A549 (cell line): ENCODE measurements around the gene GNB1L. TPM values are rescaled to one million over a fixed set of nuclear protein-coding genes. Genes with fewer than 3 reads are reported as not detected.

Experiments used
- ATAC-seq, 2 experiments: fragments of 200-7000 bp in 1 of 2; fragments of >200 bp in 1 of 2; cut with Nextera tagmentation in 1 of 2; cut with Tn5 transposase in 1 of 2; 3 replicates each; pipeline versions ENCODE4 v1.8.0 to v1.9.1; 2018 to 2020; ENCODE audit warnings: mild to moderate bottlenecking in 1 of 2, moderate library complexity in 1 of 2
- CTCF ChIA-PET: fragments of 300-600 bp; sonication (Branson Sonifier 250); formaldehyde crosslinking; extraction: SDS; loops from one replicate; lab custom pipeline; 2021; ENCODE audit warnings: antibody characterized with exemption, inconsistent platforms; lab: Yijun Ruan, JAX
- POLR2A ChIA-PET: fragments of 350-600 bp; formaldehyde crosslinking; extraction: SDS; loops from one replicate; lab custom pipeline; 2021; ENCODE audit warnings: antibody characterized with exemption, inconsistent platforms; lab: Yijun Ruan, JAX
- DNase-seq, 2 experiments: peaks; one replicate each; pipeline versions ENCODE4 v3.0.0 to v3.0.0-alpha.2; 2011 to 2016; ENCODE audit warnings: low read depth in 1 of 2, low spot score in 1 of 2
- FAIRE-seq: peaks from 2 replicates; lab custom pipeline; 2011; peaks lifted over from hg19 to GRCh38; lab: Jason Lieb, UNC
- H3K27ac ChIP-seq, 2 experiments: fragments of >200 bp; sonication (Bioruptor Twin); formaldehyde crosslinking; 3 replicates each; pipeline ENCODE4 v1.5.1; 2016 to 2017
- H3K4me1 ChIP-seq: fragments of >200 bp; sonication (Bioruptor Twin); formaldehyde crosslinking; 3 replicates; pipeline ENCODE4 v1.6.1; 2016
- H3K4me2 ChIP-seq: fragments of >200 bp; sonication (Bioruptor Twin); formaldehyde crosslinking; 3 replicates; pipeline ENCODE4 v1.6.1; 2016
- H3K4me3 ChIP-seq: fragments of >200 bp; sonication (Bioruptor Twin); formaldehyde crosslinking; 3 replicates; pipeline ENCODE4 v1.5.1; 2016
- H3K9me3 ChIP-seq: fragments of >200 bp; sonication (Bioruptor Twin); formaldehyde crosslinking; 3 replicates; pipeline ENCODE4 v1.6.1; 2016
- BHLHE40 ChIP-seq: IDR thresholded peaks from 2 replicates; pipeline ENCODE4 v1.6.1; 2012; ENCODE audit warnings: low read depth, low read length, inconsistent platforms
- CBX2 ChIP-seq: fragments of 200-600 bp; sonication (generic); IDR thresholded peaks from 2 replicates; pipeline ENCODE4 v1.6.1; 2016; ENCODE audit warnings: low read depth, mild to moderate bottlenecking, borderline replicate concordance
- E2F6 ChIP-seq: IDR thresholded peaks from 2 replicates; pipeline ENCODE4 v1.6.1; 2012; ENCODE audit warnings: low read depth, borderline replicate concordance
- EHF ChIP-seq: fragments of 250-450 bp; sonication (Bioruptor Pico); IDR thresholded peaks from 2 replicates; pipeline ENCODE4 v1.5.0; 2020; ENCODE audit warnings: mild to moderate bottlenecking
- EP300 ChIP-seq, 2 experiments: fragments of >200 bp; sonication (Bioruptor Twin); formaldehyde crosslinking; IDR thresholded peaks; 2 replicates in 1 of 2; 3 replicates in 1 of 2; pipeline ENCODE4 v1.6.1; 2016 to 2017
- ESRRA ChIP-seq: fragments of 150-350 bp; IDR thresholded peaks from 2 replicates; pipeline ENCODE4 v1.6.1; 2014; ENCODE audit warnings: mild to moderate bottlenecking, low read length, borderline replicate concordance
- FOSL2 ChIP-seq, 2 experiments: fragments of 450-650 bp in 1 of 2; fragments of >200 bp in 1 of 2; sonication (Bioruptor Twin) in 1 of 2; formaldehyde crosslinking; IDR thresholded peaks; 2 replicates each; pipeline versions ENCODE4 v1.5.0 to v1.6.1; 2016 to 2020; ENCODE audit warnings: mild to moderate bottlenecking in 1 of 2, moderate library complexity in 1 of 2
- HDAC2 ChIP-seq: fragments of 200-600 bp; sonication (generic); IDR thresholded peaks from 2 replicates; pipeline ENCODE4 v1.6.1; 2016
- HEYL ChIP-seq: fragments of 250-450 bp; sonication (Bioruptor Pico); IDR thresholded peaks from 2 replicates; pipeline ENCODE4 v1.8.0; 2021; ENCODE audit warnings: mild to moderate bottlenecking, moderate library complexity
- HMGXB4 ChIP-seq: fragments of 250-450 bp; sonication (Bioruptor Pico); IDR thresholded peaks from 2 replicates; pipeline ENCODE4 v1.5.0; 2021; ENCODE audit warnings: mild to moderate bottlenecking, moderate library complexity, borderline replicate concordance
- HOXB13 ChIP-seq: fragments of 250-450 bp; sonication (Bioruptor Pico); IDR thresholded peaks from 2 replicates; pipeline ENCODE4 v1.5.0; 2020; ENCODE audit warnings: low read depth, mild to moderate bottlenecking, moderate library complexity
- KDM1A ChIP-seq: fragments of 200-600 bp; sonication (generic); IDR thresholded peaks from 2 replicates; pipeline ENCODE4 v1.6.1; 2016; ENCODE audit warnings: low read depth, mild to moderate bottlenecking
- KDM5A ChIP-seq: fragments of 200-600 bp; sonication (generic); IDR thresholded peaks from 2 replicates; pipeline ENCODE4 v1.6.1; 2016; ENCODE audit warnings: antibody characterized with exemption, mild to moderate bottlenecking
- NFE2L2 ChIP-seq: fragments of 150-350 bp; conservative IDR thresholded peaks from 2 replicates; pipeline ENCODE4 v1.6.1; 2014; ENCODE audit warnings: low read length
- NPAS2 ChIP-seq: fragments of 250-450 bp; sonication (Bioruptor Pico); IDR thresholded peaks from 2 replicates; pipeline ENCODE4 v1.8.0; 2022; ENCODE audit warnings: mild to moderate bottlenecking, moderate library complexity, borderline replicate concordance
- PHF8 ChIP-seq: fragments of 200-600 bp; sonication (generic); IDR thresholded peaks from 2 replicates; pipeline ENCODE4 v1.6.1; 2016; ENCODE audit warnings: low read depth, mild to moderate bottlenecking, antibody characterized with exemption, moderate library complexity, borderline replicate concordance
- POLR2A ChIP-seq: IDR thresholded peaks from 2 replicates; pipeline ENCODE4 v1.6.1; 2012; ENCODE audit warnings: mild to moderate bottlenecking, low read length
- RARB ChIP-seq: fragments of 250-450 bp; sonication (Bioruptor Pico); IDR thresholded peaks from 2 replicates; pipeline ENCODE4 v1.8.0; 2021; ENCODE audit warnings: mild to moderate bottlenecking, moderate library complexity
- RFX5 ChIP-seq: fragments of 450-650 bp; IDR thresholded peaks from 2 replicates; pipeline ENCODE4 v1.7.1; 2014; ENCODE audit warnings: antibody characterized with exemption, mild to moderate bottlenecking, moderate library complexity
- SMC3 ChIP-seq: fragments of >200 bp; sonication (Bioruptor Twin); formaldehyde crosslinking; IDR thresholded peaks from 3 replicates; pipeline ENCODE4 v1.6.1; 2018; ENCODE audit warnings: inconsistent platforms
- SREBF2 ChIP-seq: fragments of 450-650 bp; IDR thresholded peaks from 2 replicates; pipeline ENCODE4 v1.6.1; 2014; ENCODE audit warnings: mild to moderate bottlenecking, moderate library complexity
- TP53 ChIP-seq: fragments of 250-450 bp; sonication (Bioruptor Pico); IDR thresholded peaks from 2 replicates; pipeline ENCODE4 v1.5.0; 2021; ENCODE audit warnings: mild to moderate bottlenecking, moderate library complexity
- ZC3H11A ChIP-seq: fragments of 450-650 bp; IDR thresholded peaks from 2 replicates; pipeline ENCODE4 v1.6.1; 2014; ENCODE audit warnings: antibody characterized with exemption, mild to moderate bottlenecking
- ZFP36 ChIP-seq: fragments of 450-650 bp; IDR thresholded peaks from 2 replicates; pipeline ENCODE4 v1.6.1; 2014; ENCODE audit warnings: borderline replicate concordance; ENCODE audit not compliant: partially characterized antibody
- ZSCAN20 ChIP-seq: fragments of 250-450 bp; sonication (Bioruptor Pico); IDR thresholded peaks from 2 replicates; pipeline ENCODE4 v1.8.0; 2022; ENCODE audit warnings: mild to moderate bottlenecking, moderate library complexity
- WGBS: methylation state at CpG from one replicate; pipeline ENCODE4 v1.1.6; 2017; ENCODE audit errors: missing lambda C conversion rate; 5-methylcytosine and 5-hydroxymethylcytosine counted together
- polyA plus RNA-seq, 4 experiments: library from polyadenylated mRNA; depleted of rRNA in 3 of 4; stranded (reverse); fragments of >200 nt; fragmentation: RNase III in 1 of 4; extraction: RNeasy Plus Mini Kit Qiagen cat#74134 plus additional on column Dnase treatment in 1 of 4; gene quantifications; 2 replicates in 3 of 4; 3 replicates in 1 of 4; pipeline ENCODE4 v1.2.3, GENCODE V29; 2011 to 2017
- TF ChIP-seq, protein P1 (sequence below): IDR thresholded peaks from 2 replicates; pipeline ENCODE4 v1.6.1; 2012

The GNB1L gene
- polyA plus RNA-seq, 2 of the 4 experiments (the other 2 are of a cell fraction): 1.8 to 10.3 TPM

- ChIA-PET CTCF (no interaction called here), POLR2A (no interaction called here)
- Histone ChIP-seq H3K4me3 (no peak overlapping the region), H3K4me1 (peaks cover 12% of the 10 kb centered on the region; the same call in 2 of the 3 replicates), H3K4me2 (no peak overlapping the region), H3K27ac (no peak overlapping the region), H3K9me3 (no peaks in the 10 kb centered on the region)
- DNase-seq (no peak), ATAC-seq (peak in 1 of 2 experiments; percentile 6; a peak in 2 of 6 replicates), FAIRE-seq (no peak)
- 92% methylated on average over 7 of the region's 19 CpGs for WGBS
- no peak for TF ChIP-seq NFE2L2
- no peak for TF ChIP-seq TP53
- TF ChIP-seq EHF (CRISPR knock-in tag): no peak
- TF ChIP-seq RFX5: no peak
- no peak for TF ChIP-seq BHLHE40
- TF ChIP-seq CBX2: no peak
- no peak for TF ChIP-seq ESRRA
- no peak for TF ChIP-seq E2F6
- no peak for TF ChIP-seq SMC3
- no peak for TF ChIP-seq POLR2A
- no peak for TF ChIP-seq HOXB13
- TF ChIP-seq, protein P1, sequence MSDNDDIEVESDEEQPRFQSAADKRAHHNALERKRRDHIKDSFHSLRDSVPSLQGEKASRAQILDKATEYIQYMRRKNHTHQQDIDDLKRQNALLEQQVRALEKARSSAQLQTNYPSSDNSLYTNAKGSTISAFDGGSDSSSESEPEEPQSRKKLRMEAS: no peak
- TF ChIP-seq HDAC2: no peak
- TF ChIP-seq HEYL: no peak
- no peak for TF ChIP-seq EP300 (IDR thresholded peaks at IDR 0.05)
- TF ChIP-seq ZC3H11A: no peak
- no peak for TF ChIP-seq SREBF2
Observed at GRCh38 chr22:19871023-19871844, 16.6 kb upstream of the GNB1L start.

GRCh38 chr22:19870153-19871022 lies 15.7 kb upstream of the GNB1L start:
- CTCF ChIA-PET: no interaction called here
- DNase-seq: no peak
- H3K27ac ChIP-seq: no peak overlapping the region
- no peak overlapping the region for H3K4me3 ChIP-seq
- POLR2A ChIA-PET: no interaction called here
- H3K4me1 ChIP-seq: peaks cover 4% of the 10 kb centered on the region; the same call in 1 of the 3 replicates
- WGBS: 88% methylated on average over 10 of the region's 30 CpGs
- FAIRE-seq: no peak
- H3K4me2 ChIP-seq: no peak overlapping the region
- TF ChIP-seq KDM5A (no peak), PHF8 (no peak), ZFP36 (no peak), KDM1A (no peak), ZSCAN20 (CRISPR knock-in tag) (no peak), FOSL2 (IDR thresholded peaks at IDR 0.05) (no peak), FOSL2 (CRISPR knock-in tag; IDR thresholded peaks at IDR 0.05) (no peak), RARB (CRISPR knock-in tag) (no peak), POLR2A (no peak), RFX5 (no peak), TP53 (no peak), ZC3H11A (no peak), HOXB13 (no peak), HDAC2 (no peak), HMGXB4 (CRISPR knock-in tag) (no peak), SREBF2 (no peak), NPAS2 (no peak)
- TF ChIP-seq, all 56 proteins: peak for 0
- ATAC-seq: no peak
- no peaks in the 10 kb centered on the region for H3K9me3 ChIP-seq
